Liver (tissue), 9 donors: ENCODE results near the gene ATP6V0D1. TPM values are rescaled to one million over a fixed set of nuclear protein-coding genes. Genes with fewer than 3 reads are reported as not detected.

Experiments used
- DNase-seq: peaks from one replicate; pipeline ENCODE4 v3.0.0-alpha.2; 2017; ENCODE audit warnings: low spot score
- H3K27ac ChIP-seq, 2 donors: one replicate each; pipeline ENCODE4 v1.7.0; 2013; ENCODE audit warnings: inconsistent platforms in 2 of 2, low read length in 2 of 2, control low read depth in 1 of 2, low read depth in 1 of 2, mild to moderate bottlenecking in 1 of 2
- H3K27me3 ChIP-seq, 4 donors: one replicate each; pipeline versions ENCODE4 v1.6.1 to v1.7.0; 2013; ENCODE audit warnings: low read length in 3 of 4, inconsistent platforms in 1 of 4, mild to moderate bottlenecking in 1 of 4, moderate library complexity in 1 of 4; ENCODE audit not compliant: control insufficient read depth in 4 of 4, insufficient read depth in 4 of 4
- H3K36me3 ChIP-seq, 4 donors: one replicate each; pipeline versions ENCODE4 v1.6.1 to v1.7.0; 2013; ENCODE audit warnings: low read length in 3 of 4, mild to moderate bottlenecking in 3 of 4, low read depth in 1 of 4, moderate library complexity in 1 of 4; ENCODE audit not compliant: control insufficient read depth in 4 of 4, insufficient read depth in 3 of 4
- H3K4me1 ChIP-seq, 4 donors: one replicate each; pipeline versions ENCODE4 v1.6.1 to v1.7.0; 2013; ENCODE audit warnings: low read length in 3 of 4, mild to moderate bottlenecking in 3 of 4, moderate library complexity in 1 of 4; ENCODE audit not compliant: control insufficient read depth in 4 of 4, insufficient read depth in 4 of 4
- H3K4me3 ChIP-seq, 3 donors: one replicate each; pipeline versions ENCODE4 v1.6.1 to v1.7.0; 2013; ENCODE audit warnings: low read length in 3 of 3, control low read depth in 1 of 3, low read depth in 1 of 3, mild to moderate bottlenecking in 1 of 3
- H3K9ac ChIP-seq, 2 donors: one replicate each; pipeline ENCODE4 v1.7.0; 2013; ENCODE audit warnings: low read length in 2 of 2, mild to moderate bottlenecking in 2 of 2, moderate library complexity in 2 of 2, control low read depth in 1 of 2, low read depth in 1 of 2
- H3K9me3 ChIP-seq, 4 donors: one replicate each; pipeline versions ENCODE4 v1.6.1 to v1.7.0; 2013; ENCODE audit warnings: low read length in 3 of 4; ENCODE audit not compliant: control insufficient read depth in 4 of 4
- EGR1 ChIP-seq, 2 donors: IDR thresholded peaks; 2 replicates each; pipeline ENCODE4 v1.6.1; 2016 to 2018; ENCODE audit warnings: antibody characterized with exemption in 2 of 2, low read depth in 2 of 2
- FOXA1 ChIP-seq: IDR thresholded peaks from 2 replicates; pipeline ENCODE4 v1.6.1; 2016; ENCODE audit warnings: antibody characterized with exemption
- FOXA2 ChIP-seq: IDR thresholded peaks from 2 replicates; pipeline ENCODE4 v1.6.1; 2016; ENCODE audit warnings: antibody characterized with exemption
- GABPA ChIP-seq, 2 donors: IDR thresholded peaks in 1 of 2; conservative IDR thresholded peaks in 1 of 2; 2 replicates each; pipeline ENCODE4 v1.6.1; 2016; ENCODE audit warnings: antibody characterized with exemption in 2 of 2, mild to moderate bottlenecking in 1 of 2, moderate library complexity in 1 of 2
- HNF4A ChIP-seq, 2 donors: conservative IDR thresholded peaks; 2 replicates each; pipeline ENCODE4 v1.6.1; 2016; ENCODE audit warnings: antibody characterized with exemption in 2 of 2, mild to moderate bottlenecking in 2 of 2
- JUND ChIP-seq, 2 donors: IDR thresholded peaks; 2 replicates each; pipeline ENCODE4 v1.6.1; 2016; ENCODE audit warnings: antibody characterized with exemption in 2 of 2
- RXRA ChIP-seq, 2 donors: IDR thresholded peaks; 2 replicates each; pipeline ENCODE4 v1.6.1; 2017 to 2018; ENCODE audit warnings: antibody characterized with exemption in 2 of 2, mild to moderate bottlenecking in 1 of 2
- TAF1 ChIP-seq: conservative IDR thresholded peaks from 2 replicates; pipeline ENCODE4 v1.6.1; 2016; ENCODE audit warnings: antibody characterized with exemption, mild to moderate bottlenecking
- YY1 ChIP-seq: IDR thresholded peaks from 2 replicates; pipeline ENCODE4 v1.6.1; 2016; ENCODE audit warnings: antibody characterized with exemption, mild to moderate bottlenecking
- WGBS: extraction: QIAGEN DNeasy Blood & Tissue Kit; methylation state at CpG from one replicate; pipeline ENCODE4 v1.1.7; 2013; 5-methylcytosine and 5-hydroxymethylcytosine counted together
- polyA plus RNA-seq, 2 donors: library from polyadenylated mRNA; stranded (reverse) in 1 of 2; unstranded in 1 of 2; fragments of 200-250 nt in 1 of 2; fragments of >200 nt in 1 of 2; fragmentation: Nextera tagmentation in 1 of 2; extraction: Ambion mirVana in 1 of 2; gene quantifications; one replicate each; pipeline versions ENCODE4 v1.2.1 to v1.2.3, GENCODE V29; 2013 to 2015
- total RNA-seq, 2 donors: library from RNA; depleted of rRNA; stranded (reverse); fragments of >200 nt; gene quantifications; one replicate each; pipeline ENCODE4 v1.2.3, GENCODE V29; 2014
- TF ChIP-seq, protein P1 (sequence below): IDR thresholded peaks from 2 replicates; pipeline ENCODE4 v1.6.1; 2016; ENCODE audit warnings: antibody characterized with exemption, mild to moderate bottlenecking
- TF ChIP-seq, protein P2 (sequence below): IDR thresholded peaks from 2 replicates; pipeline ENCODE4 v1.6.1; 2016; ENCODE audit warnings: antibody characterized with exemption
- donor health status: healthy.
- donor health status: healthy.
- donor health status: healthy.
- donor health status: healthy.
- donor health status: healthy.

The ATP6V0D1 gene
- total and polyA plus RNA-seq, 4 donors: 47.6 to 80.2 (median 66.6) TPM

GRCh38 chr16:67454104-67454503 is 26.9 kb downstream of the ATP6V0D1 start:
- WGBS: 89% methylated on average over 5 of the region's 5 CpGs
- Histone ChIP-seq H3K27ac (no peak overlapping the region), H3K9me3 (no peaks in the 10 kb centered on the region), H3K9ac (no peak overlapping the region), H3K36me3 (peaks cover 0 to 9% (median 5%) of the 10 kb centered on the region in 4 donors), H3K4me1 (peaks cover 12 to 55% (median 30%) of the 10 kb centered on the region in 4 donors), H3K4me3 (no peak overlapping the region), H3K27me3 (no peaks in the 10 kb centered on the region)
- no peak for DNase-seq
- TF ChIP-seq RXRA (IDR thresholded peaks at IDR 0.05) (no peak), HNF4A (conservative IDR thresholded peaks at IDR 0.05) (no peak), EGR1 (IDR thresholded peaks at IDR 0.05; ENCODE audit: low read depth in 2 of 2) (no peak), GABPA (IDR thresholded peaks at IDR 0.05 in 1 of 2, conservative IDR thresholded peaks at IDR 0.05 in 1 of 2) (no peak), FOXA1 (no peak)

GRCh38 chr16:67451704-67452435 is 29.1 kb downstream of the ATP6V0D1 start:
- no peak overlapping the region for H3K9ac ChIP-seq
- peaks cover 0 to 9% (median 5%) of the 10 kb centered on the region in 4 donors for H3K36me3 ChIP-seq
- no peaks in the 10 kb centered on the region for H3K27me3 ChIP-seq
- no peak for DNase-seq
- no peak for TF ChIP-seq TAF1
- TF ChIP-seq, protein P1, sequence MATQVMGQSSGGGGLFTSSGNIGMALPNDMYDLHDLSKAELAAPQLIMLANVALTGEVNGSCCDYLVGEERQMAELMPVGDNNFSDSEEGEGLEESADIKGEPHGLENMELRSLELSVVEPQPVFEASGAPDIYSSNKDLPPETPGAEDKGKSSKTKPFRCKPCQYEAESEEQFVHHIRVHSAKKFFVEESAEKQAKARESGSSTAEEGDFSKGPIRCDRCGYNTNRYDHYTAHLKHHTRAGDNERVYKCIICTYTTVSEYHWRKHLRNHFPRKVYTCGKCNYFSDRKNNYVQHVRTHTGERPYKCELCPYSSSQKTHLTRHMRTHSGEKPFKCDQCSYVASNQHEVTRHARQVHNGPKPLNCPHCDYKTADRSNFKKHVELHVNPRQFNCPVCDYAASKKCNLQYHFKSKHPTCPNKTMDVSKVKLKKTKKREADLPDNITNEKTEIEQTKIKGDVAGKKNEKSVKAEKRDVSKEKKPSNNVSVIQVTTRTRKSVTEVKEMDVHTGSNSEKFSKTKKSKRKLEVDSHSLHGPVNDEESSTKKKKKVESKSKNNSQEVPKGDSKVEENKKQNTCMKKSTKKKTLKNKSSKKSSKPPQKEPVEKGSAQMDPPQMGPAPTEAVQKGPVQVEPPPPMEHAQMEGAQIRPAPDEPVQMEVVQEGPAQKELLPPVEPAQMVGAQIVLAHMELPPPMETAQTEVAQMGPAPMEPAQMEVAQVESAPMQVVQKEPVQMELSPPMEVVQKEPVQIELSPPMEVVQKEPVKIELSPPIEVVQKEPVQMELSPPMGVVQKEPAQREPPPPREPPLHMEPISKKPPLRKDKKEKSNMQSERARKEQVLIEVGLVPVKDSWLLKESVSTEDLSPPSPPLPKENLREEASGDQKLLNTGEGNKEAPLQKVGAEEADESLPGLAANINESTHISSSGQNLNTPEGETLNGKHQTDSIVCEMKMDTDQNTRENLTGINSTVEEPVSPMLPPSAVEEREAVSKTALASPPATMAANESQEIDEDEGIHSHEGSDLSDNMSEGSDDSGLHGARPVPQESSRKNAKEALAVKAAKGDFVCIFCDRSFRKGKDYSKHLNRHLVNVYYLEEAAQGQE: no peak
- TF ChIP-seq, protein P2, sequence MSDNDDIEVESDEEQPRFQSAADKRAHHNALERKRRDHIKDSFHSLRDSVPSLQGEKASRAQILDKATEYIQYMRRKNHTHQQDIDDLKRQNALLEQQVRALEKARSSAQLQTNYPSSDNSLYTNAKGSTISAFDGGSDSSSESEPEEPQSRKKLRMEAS: no peak
- TF ChIP-seq EGR1 (IDR thresholded peaks at IDR 0.05; ENCODE audit: low read depth in 2 of 2): no peak
- no peak for TF ChIP-seq JUND (IDR thresholded peaks at IDR 0.05)
- TF ChIP-seq FOXA2: no peak
- peak overlapping the region in 1 of 2 donors; percentile 23 for H3K27ac ChIP-seq
- H3K9me3 ChIP-seq: no peaks in the 10 kb centered on the region
- H3K4me3 ChIP-seq: no peak overlapping the region
- 75% methylated on average over 2 of the region's 2 CpGs for WGBS
- H3K4me1 ChIP-seq: peaks cover 20 to 64% (median 44%) of the 10 kb centered on the region in 4 donors

DNA sequence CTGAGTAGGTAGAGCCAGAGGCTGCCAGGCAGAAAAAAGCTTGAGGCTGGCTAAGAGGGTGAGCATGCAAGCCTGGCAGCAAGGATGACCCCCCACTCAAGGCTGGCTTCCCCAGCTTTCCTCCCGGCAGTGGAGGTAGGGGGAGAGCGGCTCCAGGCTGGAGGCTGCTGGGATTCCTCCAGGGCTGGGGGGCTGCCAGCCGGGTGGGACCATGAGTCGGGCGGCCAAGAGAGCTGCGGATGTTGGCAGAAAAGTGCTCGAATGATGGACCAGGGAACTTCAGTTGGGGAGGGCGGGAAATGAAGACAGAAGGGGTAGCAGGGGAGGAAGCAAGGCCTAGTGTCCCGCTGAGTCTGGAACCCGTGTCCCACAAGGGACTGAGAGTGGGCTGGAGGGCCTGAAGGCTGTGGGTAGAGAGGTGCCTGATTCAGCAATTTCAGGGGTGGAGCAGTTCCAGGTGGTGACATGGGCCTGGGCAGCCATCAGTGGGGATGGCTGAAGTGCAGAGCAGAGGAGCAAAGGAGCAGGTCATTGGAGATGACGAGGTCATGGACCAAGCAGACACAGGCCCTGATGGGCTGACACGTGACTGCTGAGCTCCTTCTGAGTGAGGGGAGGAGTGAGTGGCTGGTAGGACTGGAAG is 29.8 kb downstream of the ATP6V0D1 start:
- Histone ChIP-seq H3K36me3 (peaks cover 0 to 9% (median 5%) of the 10 kb centered on the region in 4 donors), H3K27me3 (no peaks in the 10 kb centered on the region), H3K4me1 (peaks cover 26 to 64% (median 47%) of the 10 kb centered on the region in 4 donors), H3K27ac (peak overlapping the region in 1 of 2 donors; percentile 23), H3K9me3 (no peaks in the 10 kb centered on the region), H3K9ac (no peak overlapping the region), H3K4me3 (no peak overlapping the region)
- WGBS: 86% methylated on average over 12 of the region's 12 CpGs
- TF ChIP-seq RXRA (IDR thresholded peaks at IDR 0.05) (peak; percentile 10 to 37), YY1 (no peak), GABPA (IDR thresholded peaks at IDR 0.05 in 1 of 2, conservative IDR thresholded peaks at IDR 0.05 in 1 of 2) (no peak)
- DNase-seq: no peak
